HG03520 (cell line): ENCODE results near the gene PTF1A.

ENCODE experiments used
- ATAC-seq: cut with Tn5 transposase; IDR thresholded peaks from one replicate; pipeline ENCODE4 v1.9.1; 2021; ENCODE audit warnings: mild to moderate bottlenecking, moderate library complexity; ENCODE audit not compliant: unreplicated experiment

PTF1A gene, protein sequence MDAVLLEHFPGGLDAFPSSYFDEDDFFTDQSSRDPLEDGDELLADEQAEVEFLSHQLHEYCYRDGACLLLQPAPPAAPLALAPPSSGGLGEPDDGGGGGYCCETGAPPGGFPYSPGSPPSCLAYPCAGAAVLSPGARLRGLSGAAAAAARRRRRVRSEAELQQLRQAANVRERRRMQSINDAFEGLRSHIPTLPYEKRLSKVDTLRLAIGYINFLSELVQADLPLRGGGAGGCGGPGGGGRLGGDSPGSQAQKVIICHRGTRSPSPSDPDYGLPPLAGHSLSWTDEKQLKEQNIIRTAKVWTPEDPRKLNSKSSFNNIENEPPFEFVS

DNA sequence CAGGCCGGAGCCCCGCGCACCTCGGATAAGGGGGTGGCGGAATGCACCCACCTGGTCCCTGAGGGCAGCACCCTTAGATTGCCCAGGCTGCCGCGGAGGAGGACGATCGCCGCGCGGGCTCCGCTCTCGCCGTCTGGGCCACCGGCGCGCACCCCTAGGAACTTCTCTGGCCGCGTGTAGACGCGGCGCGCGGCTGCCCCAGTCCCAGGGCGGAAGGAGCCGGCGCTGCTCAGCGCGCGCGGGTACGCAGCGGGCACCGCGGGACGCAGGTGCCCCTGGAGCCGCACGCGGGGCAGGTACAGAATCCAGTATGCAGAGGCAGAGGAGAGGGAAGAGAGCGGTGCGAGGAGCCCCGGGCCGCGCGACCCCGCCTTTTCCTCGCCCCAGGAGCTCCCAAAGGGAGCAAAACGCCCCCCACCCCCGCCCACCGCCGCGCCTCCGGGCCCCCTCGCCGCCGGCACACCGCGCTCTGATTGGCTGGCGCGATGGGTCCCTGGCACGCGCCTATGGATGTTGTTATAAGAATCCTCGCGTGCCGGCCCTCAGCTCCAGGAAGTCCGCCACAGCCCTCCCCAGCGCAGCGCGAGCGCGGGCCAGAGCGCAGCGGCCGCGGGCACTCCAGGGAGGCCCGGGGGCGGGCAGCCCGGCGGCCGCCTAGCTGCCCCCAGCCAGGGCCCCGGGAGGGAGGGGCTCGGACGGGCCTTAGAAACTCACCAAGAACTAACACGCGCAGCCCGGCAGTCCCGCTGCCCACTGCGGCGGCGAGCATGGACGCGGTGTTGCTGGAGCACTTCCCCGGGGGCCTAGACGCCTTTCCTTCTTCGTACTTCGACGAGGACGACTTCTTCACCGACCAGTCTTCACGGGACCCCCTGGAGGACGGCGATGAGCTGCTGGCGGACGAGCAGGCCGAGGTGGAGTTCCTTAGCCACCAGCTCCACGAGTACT, at the start of gene PTF1A:
PTF1A (plus strand) TSS at position 549 of the 948 bp plus-strand sequence; CDS start at position 768, 219 bp downstream.
- ATAC-seq = no peak

DNA sequence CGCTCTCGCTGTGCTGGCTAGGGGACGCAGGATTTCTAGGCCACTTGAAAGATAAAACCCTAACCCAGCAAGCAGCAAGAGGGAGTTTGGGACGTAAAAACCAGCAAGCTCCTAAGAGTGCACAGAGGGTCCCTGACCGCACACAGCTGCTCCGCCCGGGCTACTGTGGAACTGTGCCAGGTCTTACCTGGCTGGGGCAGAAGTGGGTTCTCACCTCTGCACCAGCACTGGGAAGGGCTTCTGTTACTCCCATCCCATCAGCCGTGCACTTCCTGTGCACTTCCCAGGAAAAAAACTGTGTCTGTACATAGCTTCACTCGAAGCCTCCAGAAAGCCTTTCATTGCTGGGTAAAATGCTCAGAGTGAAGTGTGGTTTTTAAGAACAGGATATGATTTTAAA, 45.9 kb upstream of the PTF1A start:
- ATAC-seq = no peak

DNA sequence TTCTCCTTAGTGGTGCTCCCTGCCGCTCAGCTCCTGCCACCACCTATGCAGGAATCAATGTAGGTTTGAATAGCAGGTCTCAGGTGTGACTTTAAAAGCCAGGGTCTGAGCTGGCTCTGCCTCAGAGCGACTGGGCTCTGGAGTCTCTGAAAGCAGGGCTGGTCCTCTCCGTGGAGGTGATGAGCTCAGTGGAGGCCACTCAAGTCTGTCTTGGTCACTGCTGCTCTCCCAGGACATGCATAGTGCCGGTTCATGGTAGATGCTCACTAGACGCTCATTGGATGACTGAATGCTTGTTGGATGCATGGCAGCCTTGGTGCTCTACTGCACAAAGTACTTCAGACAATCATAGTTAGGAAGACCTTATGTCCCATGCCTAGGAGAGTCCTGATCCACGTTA, 45.1 kb upstream of the PTF1A start:
- ATAC-seq = no peak

DNA sequence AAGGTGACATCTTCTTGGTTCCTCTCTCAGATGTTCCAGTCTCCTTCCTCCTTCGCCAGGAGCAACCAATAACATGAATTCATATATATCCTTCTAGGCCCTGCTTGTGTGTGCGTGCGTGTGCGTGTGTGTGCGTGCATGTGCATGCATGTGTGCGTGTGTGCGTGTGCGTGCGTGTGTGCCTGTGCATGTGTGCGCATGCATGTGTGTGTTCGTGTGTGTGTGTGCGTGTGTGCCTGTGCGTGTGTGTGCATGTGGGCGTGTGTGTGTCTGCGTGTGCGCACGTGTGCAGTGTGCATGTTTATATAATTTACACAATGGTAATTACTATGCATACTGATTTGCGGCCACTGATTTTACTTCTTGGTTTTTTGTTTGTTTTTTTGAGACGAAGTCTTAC, 43.9 kb upstream of the PTF1A start:
- no peak for ATAC-seq

DNA sequence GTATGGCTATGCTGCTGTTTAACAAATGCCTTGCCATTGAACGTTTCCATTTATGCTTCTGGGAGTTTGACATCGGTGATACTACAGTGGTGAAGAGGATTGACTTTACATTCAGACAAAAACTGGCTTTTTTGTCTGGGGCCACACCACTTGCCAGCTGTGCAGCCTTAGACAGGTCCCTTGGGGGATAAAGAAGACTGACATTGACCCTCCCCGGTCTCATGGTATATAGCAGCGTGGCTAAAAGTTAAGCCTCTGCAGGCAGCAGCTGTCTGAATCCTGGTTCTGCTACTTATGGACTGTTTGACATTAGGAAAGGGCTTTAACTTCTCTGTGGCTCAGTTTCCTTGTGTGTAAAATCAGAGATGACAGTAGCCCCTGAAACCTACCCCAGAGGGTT, 42.0 kb upstream of the PTF1A start:
- no peak for ATAC-seq

DNA sequence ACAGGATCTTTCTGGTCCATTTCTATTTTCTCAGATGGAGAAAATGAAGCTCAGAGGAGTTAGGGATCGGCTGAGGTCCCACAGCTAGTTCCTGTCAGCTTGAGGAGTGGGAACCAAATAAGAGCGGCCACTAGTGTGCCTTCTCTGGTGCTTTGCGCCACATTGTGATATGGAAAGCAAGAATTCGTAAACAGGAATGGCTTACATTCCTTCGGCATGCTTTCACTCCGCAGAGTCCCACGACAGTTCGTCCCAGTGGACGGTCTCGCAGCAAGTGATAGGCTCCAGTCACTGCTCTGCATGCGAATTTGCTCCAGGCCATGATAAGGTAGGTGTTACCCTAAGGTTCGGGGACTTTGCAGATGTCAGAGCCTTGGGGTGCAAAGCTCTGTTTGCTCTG, 41.5 kb upstream of the PTF1A start:
- no peak for ATAC-seq

DNA sequence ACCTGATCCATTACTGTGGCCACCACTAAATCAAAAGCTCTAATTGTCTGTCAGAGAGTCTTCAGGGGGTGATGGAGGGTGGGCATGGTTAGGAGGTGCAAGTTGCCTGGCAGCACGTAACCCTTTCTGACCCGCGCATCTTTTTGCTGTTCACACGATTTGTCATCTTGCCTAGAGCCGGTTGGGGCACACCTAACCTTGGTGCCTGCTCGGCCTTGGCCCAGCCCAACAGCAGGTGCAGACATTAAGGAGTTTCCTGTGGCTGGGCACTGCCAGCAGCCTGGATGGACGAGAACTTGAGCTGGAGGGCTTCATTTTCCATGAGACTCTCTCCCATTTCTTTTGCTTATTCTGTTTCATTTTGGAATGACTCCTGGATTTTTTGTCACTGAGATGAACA, 41.0 kb upstream of the PTF1A start:
- no peak for ATAC-seq

DNA sequence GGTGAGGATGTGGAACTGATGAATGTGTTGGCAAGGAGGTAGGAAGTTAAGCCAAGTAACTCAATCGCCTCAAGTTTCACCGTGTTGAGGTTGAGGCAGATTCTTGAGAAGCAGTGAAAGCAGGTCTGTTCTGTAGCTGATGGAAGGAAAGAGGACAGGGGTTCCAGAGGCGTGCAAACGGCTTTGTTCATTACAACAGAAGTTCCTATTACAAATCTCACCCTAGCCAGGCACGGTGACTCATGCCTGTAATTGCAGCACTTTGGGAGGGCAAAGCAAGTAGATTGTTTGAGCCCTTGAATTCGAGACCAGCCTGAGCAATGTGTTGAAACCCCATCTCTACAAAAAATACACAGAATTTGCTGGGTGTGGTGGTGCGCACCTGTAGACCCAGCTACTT, 36.9 kb upstream of the PTF1A start:
- no peak for ATAC-seq

DNA sequence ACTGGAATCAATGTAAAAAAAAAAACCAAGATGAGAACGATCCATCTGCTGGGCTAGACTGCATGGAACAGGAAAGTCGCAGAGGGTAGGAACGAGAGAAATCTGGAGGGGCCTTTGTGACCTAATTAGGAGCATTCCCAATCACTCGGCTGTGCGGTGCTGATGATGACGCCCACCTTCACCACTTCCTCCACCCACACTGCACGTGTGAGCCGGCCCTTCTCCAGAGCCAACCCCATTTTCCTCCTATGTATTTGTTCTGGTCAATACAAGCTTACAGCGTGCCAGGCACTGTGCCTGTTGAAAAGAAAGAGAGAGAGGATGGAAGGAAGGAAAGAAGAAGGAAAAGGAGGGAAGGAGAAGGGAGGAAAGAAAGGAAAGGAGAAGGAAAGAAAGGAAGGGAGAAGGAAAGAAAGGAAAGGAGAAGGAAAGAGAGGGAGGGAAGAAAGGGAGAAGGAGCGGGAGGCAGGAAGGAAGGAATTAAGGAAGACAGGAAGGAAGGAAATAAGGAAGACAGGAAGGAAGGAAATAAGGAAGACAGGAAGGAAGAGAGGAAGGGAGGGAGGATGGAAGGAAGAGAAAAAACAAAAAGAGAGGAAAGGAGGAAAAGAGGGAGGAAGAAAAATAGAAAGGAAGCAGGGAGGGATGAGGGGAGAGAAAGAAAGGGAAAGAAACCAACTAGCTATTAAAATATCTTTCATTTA, 35.5 kb upstream of the PTF1A start:
- no peak for ATAC-seq

DNA sequence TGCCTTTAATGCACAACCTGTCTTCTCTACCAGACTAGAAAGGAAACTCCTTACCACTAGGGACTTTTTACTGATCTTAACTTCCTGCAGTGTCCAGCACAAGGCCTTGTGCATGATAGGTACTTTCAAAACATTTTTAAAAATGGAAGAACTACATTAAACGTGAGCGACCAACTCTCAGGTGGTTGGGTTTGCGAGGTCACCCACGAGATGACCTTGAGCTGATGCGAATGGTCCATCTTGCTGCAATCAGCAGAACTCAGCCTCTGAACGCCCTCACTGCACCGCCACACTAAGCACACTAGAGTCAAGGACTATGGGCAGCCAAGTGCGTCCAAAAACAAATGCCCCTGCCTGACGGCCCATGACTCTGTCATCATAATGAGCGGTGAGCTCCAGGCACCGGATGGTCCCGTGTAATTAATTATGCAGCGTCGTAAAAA, 34.9 kb upstream of the PTF1A start:
- ATAC-seq = peak; percentile 65

DNA sequence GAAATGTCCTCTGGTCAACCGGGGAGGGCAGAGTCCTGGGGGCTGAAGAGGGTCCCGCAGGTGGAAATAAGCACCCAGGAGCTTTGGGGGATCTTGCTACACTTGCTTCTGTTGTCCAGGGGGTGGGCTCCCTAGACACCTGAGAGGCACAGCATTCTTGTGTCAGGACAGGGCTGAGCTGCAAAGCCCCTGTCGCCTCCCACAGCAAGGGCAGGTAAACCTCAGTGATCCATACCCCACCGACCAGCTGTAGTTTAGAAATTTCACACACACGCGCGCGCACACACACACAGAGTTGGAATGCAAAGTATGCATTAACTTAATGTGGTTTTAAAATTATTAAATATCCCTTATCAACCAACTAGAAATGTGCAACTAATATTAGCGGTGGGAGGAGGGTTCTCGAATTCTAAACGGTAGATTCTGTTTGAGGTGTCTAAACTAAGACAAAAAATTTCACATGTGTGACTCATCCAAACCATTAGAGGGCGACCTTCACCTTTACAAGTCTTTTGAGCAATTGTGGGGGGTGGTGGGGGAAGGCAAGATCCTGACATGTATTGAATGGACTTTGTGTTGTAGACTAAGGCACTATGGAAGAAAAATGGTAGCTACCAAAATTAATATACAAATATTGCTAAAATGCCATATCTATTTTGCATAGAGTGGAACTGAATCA, 34.3 kb upstream of the PTF1A start:
- ATAC-seq = peak; percentile 62

DNA sequence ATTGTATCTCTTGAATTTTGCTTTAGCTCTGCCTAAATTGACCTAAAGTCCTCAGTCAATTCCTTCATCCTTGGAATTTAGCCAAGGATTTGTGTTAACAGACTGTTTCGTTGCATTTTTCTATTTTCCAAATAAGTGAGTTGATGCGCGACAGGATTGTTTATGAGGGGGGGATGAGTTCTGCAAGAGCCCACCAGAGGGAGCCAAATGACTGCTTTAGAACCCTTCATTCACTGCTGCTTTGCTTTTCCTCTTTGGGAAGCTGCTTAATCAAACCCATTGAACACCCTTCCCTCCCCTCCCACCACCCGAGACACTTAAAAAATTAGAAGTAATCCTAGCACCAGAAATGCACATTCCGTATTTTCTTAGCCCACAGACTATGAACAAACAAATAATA, 33.7 kb upstream of the PTF1A start:
- ATAC-seq = no peak

DNA sequence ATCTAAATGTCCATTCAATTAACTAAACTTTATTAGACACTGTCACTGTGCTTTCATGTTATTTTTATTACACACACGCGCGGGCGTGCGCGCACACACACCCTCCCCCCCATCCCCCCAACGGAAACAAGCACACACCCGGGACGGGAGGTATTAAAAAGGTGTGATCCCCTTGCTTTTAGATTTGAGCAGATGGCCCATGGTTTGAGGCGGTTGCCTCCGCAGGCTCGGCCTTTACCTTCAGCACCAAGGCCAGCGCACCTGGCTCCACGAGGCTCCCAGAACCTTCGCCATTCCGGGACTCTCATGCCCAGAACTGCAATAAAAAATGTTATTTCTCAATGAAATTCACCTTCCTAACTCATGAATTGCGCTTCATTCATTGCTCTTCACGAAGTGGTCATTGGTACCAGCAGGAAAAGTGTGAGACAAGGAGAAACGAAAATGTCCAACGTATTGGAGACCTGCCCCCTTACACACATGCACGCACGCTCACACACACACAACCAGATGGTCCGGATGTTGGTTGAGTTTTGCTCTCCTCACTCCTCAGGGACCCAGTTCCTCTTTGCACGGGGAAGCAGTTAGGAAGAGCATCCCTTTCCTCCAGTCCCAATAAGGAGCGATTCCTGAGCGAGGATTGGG, 20.8 kb upstream of the PTF1A start:
- no peak for ATAC-seq

DNA sequence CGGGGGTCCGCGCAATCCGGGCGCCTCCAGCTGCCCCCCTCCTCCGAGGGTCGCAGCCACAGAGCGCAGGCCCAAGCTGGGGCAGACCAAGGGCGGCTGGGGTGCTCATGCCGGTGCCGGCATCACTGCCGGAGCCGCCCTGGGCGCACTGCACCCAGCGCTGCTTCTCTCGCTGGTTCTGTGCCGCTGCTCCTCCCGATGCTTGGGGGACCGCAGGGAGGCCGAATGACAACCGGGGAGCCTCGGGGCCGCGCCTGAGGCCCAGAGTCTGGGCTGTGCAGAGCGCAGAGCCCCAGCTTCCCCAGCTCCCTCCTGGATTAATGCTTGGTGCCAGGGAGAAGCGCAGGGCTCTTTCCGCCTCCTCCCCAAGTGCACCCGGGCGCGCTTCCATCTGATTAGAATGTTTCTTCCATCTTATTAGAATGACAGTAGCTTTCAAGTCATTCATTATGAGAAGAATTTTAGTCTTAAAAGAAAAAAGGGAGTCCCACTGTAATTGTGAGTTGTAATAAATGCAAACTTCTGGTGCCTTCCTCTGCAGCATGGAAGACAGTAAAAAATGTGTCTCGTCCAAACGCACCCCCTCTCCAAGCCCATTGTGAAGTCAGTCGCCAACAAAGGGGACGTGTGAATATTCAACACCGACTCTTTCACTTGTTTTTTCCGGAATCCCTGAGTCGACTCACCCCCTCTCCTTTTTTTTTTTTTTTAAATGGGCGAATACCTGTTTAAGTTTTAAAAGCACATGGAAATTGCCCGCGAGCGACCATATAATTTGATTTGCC, 19.5 kb upstream of the PTF1A start:
- no peak for ATAC-seq

DNA sequence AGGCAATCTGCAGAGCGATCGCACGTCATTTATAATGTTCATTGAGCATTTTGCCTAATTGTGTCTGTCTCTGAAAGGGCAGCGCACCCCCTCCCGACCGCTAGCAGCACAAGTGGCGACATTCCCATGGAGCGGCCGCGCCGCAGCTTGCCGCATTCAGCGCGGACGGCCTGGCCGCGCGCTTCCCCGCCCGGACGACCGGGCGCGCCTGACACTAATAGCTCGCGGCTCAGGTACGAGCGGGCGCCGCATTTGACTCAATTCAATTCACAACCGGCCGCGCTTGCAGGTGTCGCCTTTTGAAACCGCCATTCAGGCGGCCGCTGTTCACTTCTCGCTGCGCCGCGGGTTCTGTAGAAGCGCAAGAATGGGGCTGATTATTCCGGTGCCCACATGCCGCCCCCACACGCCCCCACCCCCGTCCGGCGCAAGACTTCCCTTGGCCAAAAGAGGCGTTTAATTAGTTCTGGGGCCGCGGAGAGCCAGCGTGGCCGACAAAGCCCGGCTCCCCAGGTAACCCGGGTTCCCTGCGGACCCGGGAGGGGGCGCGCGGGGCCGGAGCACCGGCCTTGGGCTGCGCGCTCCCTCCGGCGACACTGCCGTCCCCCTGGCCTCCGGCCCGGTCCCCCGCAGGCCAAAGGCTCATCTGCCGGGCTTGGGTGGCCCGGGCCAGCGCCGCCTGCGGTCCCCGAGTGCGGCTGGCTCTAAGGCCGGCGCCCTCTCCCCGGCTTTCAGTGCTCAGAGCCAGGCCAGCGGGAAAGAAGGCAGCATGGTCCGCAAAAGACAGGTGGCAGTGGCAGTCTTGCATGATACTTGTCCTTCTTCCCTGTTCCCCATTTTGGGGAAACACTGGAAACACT, 18.7 kb upstream of the PTF1A start:
- ATAC-seq = no peak

DNA sequence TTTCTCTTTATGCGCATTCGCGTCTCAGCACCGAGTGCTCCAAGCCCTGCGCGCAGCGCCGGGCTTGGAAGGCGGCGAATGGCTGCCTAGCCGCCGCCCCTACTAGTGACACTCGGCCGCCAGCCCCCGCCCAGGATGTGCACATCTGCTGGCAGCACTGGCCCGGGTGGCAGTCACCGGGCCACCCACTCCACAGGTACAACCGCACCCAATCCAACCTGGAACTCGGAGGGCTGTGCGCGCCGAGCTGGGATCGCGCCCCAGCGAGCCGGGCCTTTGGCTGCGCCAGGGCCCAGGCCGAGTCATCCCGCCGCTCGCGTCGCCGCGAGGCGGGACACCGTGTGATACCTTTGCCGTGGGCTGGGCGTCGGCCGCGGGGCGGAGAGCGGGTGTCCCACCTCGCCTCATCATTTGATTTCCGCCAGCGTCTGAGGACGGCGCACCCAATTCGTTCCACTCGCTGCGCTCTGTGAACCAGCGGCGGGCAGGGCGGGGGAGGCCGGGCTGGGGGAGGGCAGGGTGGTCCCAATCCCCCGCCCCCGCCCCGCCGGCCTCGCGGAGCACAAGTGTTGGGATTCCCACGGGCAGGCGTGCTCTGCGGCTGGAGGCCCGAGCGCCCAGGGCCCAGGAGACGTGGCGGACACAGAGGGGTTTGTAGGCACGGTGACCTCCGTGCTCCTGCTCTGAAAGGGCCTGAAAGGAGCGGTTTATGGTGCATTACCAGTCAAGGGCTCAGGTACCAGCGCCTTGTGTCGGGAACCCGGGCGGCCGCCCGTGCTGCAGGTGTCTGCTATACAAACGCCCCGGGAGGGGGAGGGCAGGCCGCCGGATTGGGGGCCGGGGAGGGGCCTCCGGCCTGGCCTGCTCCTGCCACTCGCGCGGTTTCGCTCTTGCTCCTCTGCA, 17.8 kb upstream of the PTF1A start:
- no peak for ATAC-seq

DNA sequence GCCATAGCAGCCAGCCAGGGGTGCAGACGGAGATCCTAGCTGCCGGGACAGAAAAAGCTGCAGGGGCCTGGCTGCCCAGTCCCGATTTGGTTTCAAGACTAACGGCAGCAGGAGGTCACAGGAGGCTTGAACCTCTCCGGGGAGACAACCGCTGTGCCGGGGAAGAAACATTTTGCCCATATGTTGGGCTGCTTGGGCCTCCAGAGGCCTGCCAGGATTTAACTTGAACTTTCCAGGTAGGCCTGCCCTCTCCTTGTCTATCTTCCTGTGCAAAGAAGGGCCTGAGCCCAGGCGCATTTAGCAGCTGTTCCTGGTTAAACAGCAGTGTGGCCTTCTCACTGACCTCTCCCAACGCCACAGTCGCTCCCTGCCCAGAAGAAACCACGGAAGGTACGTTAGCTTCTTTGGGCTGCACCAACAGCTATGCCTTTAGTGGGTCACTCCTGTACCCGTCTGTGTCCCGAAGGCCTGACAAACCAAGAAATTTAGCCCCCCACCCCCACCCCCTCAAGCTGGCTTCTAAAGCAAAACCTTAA, 17.1 kb upstream of the PTF1A start:
- no peak for ATAC-seq
